Measurements from ENCODE around the gene SIGLEC1. TPM values are rescaled to one million over a fixed set of nuclear protein-coding genes. Genes with fewer than 3 reads are reported as not detected.

The SIGLEC1 gene
- total and polyA plus RNA-seq, 7 experiments from 2014 or later = 0.34 to 2.1 (median 1.1) TPM; not detected in 3

DNA sequence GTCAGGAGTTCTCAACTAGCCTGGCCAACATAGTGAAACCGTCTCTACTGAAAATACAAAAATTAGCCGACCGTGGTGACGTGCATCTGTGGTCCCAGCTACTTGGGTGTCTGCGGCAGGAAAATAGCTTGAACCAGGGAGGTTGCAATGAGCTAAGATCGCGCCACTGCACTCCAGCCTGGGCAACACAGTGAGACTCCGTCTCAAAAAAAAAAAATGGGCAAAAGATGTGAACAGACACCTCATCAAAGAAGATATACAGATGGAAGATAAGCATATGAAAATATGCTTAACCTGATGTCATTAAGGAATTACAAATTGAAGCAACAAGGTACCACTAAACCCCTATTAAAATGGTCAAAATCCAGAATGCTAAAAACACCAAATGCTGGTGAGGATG, 10.9 kb upstream of the SIGLEC1 start:
- Mint-ChIP-seq H3K27me3 (peaks cover 26 to 46% (median 45%) of the 10 kb centered on the region in 5 donors), H3K4me3 (no peak overlapping the region), H3K27ac (no peak overlapping the region), H3K9me3 (peaks cover 0 to 1% (median 0%) of the 10 kb centered on the region in 11 donors), H3K36me3 (no peaks in the 10 kb centered on the region), H3K4me1 (peaks cover 0 to 13% (median 0%) of the 10 kb centered on the region in 7 donors)
- Histone ChIP-seq H3K9me3 (ENCODE audit: control insufficient read depth in 2 of 3, low read length in 3 of 3) (no peaks in the 10 kb centered on the region), H3K4me3 (ENCODE audit: low read length) (no peak overlapping the region), H3K27ac (ENCODE audit: low read depth, low read length) (no peak overlapping the region), H3K27me3 (ENCODE audit: control insufficient read depth in 2 of 2, insufficient read depth in 2 of 2, low read length in 2 of 2) (no peaks in the 10 kb centered on the region), H3K4me1 (ENCODE audit: control insufficient read depth in 2 of 2, insufficient read depth in 2 of 2, low read length in 2 of 2) (no peaks in the 10 kb centered on the region), H3K36me3 (ENCODE audit: control insufficient read depth in 2 of 3, insufficient read depth in 3 of 3, low read length in 3 of 3) (no peaks in the 10 kb centered on the region)
- ATAC-seq (no peak), DNase-seq (no peak)
- POLR2A ChIA-PET = no interaction called here
- intact Hi-C loops (cut with micrococcal nuclease) = no loop called here
- CTCF ChIA-PET = interaction anchor here (1.1 to 1.7 kb wide), 2 partner anchors 12 to 51 kb away, joined by 3 to 4 read pairs; no protein-coding TSS in a partner anchor

DNA sequence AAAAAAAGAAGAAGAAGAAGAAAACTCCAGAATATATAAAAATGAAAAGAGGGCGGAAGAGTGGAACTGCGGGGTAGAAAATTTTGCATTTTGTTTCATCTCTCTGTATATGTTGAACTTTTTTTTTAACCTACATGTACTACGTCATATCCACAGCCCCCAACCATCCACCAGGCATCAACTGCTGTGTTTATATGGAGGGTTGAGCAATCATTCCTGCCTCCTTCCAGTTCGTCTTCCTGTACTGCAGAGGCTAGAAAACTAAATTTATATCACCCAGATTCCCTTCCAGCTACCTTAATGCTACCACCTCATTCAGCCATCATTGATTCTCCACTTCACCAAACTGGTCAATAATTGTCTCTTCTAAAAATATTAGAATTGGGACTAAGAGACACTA, 9.5 kb upstream of the SIGLEC1 start:
- peaks cover 18 to 38% (median 32%) of the 10 kb centered on the region in 5 donors for H3K27me3 Mint-ChIP-seq
- Histone ChIP-seq H3K9me3 (ENCODE audit: control insufficient read depth in 2 of 3, low read length in 3 of 3) (no peaks in the 10 kb centered on the region), H3K36me3 (ENCODE audit: control insufficient read depth in 2 of 3, insufficient read depth in 3 of 3, low read length in 3 of 3) (no peaks in the 10 kb centered on the region), H3K27me3 (ENCODE audit: control insufficient read depth in 2 of 2, insufficient read depth in 2 of 2, low read length in 2 of 2) (no peaks in the 10 kb centered on the region), H3K27ac (ENCODE audit: low read depth, low read length) (no peak overlapping the region), H3K4me3 (ENCODE audit: low read length) (no peak overlapping the region), H3K4me1 (ENCODE audit: control insufficient read depth in 2 of 2, insufficient read depth in 2 of 2, low read length in 2 of 2) (no peaks in the 10 kb centered on the region)
- no peaks in the 10 kb centered on the region for H3K36me3 Mint-ChIP-seq
- intact Hi-C loops (cut with micrococcal nuclease) = no loop called here
- H3K4me3 Mint-ChIP-seq = no peak overlapping the region
- POLR2A ChIA-PET = no interaction called here
- H3K4me1 Mint-ChIP-seq = peaks cover 0 to 13% (median 0%) of the 10 kb centered on the region in 7 donors
- no peak for DNase-seq
- CTCF ChIA-PET = interaction anchor here (1.1 to 1.7 kb wide), 2 partner anchors 11 to 49 kb away, joined by 3 to 4 read pairs; no protein-coding TSS in a partner anchor
- peaks cover 0 to 1% (median 0%) of the 10 kb centered on the region in 11 donors for H3K9me3 Mint-ChIP-seq
- ATAC-seq = no peak
- H3K27ac Mint-ChIP-seq = no peak overlapping the region

DNA sequence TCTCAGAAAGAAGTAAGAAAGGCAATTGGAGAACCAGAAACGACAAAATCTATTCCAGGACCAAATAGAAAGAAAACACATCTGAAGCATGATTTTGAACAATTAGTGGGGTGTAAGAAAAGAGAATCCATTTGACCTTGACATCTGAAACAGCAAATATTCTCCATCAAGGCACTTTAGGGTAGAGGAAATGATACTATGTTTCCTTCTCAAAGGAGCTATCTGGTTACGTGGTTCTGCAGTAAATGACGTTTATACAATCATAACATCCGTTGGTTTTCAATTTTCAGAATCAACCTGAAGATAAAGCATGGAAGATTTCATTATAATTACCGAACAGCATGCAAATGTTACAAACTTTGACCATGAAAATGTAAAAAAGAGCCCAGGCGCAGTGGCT, 8.2 kb upstream of the SIGLEC1 start:
- Histone ChIP-seq H3K27ac (ENCODE audit: low read depth, low read length) (no peak overlapping the region), H3K36me3 (ENCODE audit: control insufficient read depth in 2 of 3, insufficient read depth in 3 of 3, low read length in 3 of 3) (no peaks in the 10 kb centered on the region), H3K4me1 (ENCODE audit: control insufficient read depth in 2 of 2, insufficient read depth in 2 of 2, low read length in 2 of 2) (no peaks in the 10 kb centered on the region), H3K4me3 (ENCODE audit: low read length) (no peak overlapping the region), H3K9me3 (ENCODE audit: control insufficient read depth in 2 of 3, low read length in 3 of 3) (no peaks in the 10 kb centered on the region), H3K27me3 (ENCODE audit: control insufficient read depth in 2 of 2, insufficient read depth in 2 of 2, low read length in 2 of 2) (no peaks in the 10 kb centered on the region)
- Mint-ChIP-seq H3K27ac (no peak overlapping the region), H3K27me3 (peaks cover 16 to 34% (median 26%) of the 10 kb centered on the region in 5 donors), H3K4me1 (peaks cover 0 to 13% (median 0%) of the 10 kb centered on the region in 7 donors), H3K4me3 (no peak overlapping the region), H3K36me3 (no peaks in the 10 kb centered on the region), H3K9me3 (peaks cover 0 to 1% (median 0%) of the 10 kb centered on the region in 11 donors)
- ATAC-seq = no peak
- no peak for DNase-seq
- CTCF ChIA-PET = no interaction called here
- intact Hi-C loops (cut with micrococcal nuclease) = no loop called here
- POLR2A ChIA-PET = no interaction called here

DNA sequence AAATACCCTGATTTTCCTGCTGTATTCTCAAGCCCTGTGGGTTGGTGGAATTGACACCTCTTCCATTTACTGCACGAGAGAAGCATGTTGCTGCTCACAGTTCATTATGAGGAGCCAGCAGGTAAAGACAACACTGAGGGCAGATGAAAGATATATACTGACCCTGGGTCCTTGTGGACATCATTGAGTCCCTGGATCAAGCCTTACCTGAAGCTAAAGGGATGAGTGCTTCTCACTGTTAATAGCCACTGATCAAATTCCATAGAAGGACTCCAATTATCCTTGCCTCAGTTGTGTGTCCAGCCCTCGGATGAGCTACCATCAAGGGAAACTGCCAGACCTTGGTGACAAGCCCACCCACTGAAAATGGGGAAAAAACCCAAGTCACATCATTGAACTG, 7.7 kb upstream of the SIGLEC1 start:
- intact Hi-C loops (cut with micrococcal nuclease) = no loop called here
- Mint-ChIP-seq H3K36me3 (no peaks in the 10 kb centered on the region), H3K9me3 (peaks cover 0 to 1% (median 0%) of the 10 kb centered on the region in 11 donors), H3K4me1 (peaks cover 0 to 13% (median 0%) of the 10 kb centered on the region in 7 donors), H3K27me3 (peaks cover 16 to 34% (median 26%) of the 10 kb centered on the region in 5 donors), H3K27ac (no peak overlapping the region), H3K4me3 (no peak overlapping the region)
- H3K4me1 ChIP-seq (ENCODE audit: control insufficient read depth in 2 of 2, insufficient read depth in 2 of 2, low read length in 2 of 2) = no peaks in the 10 kb centered on the region
- H3K9me3 ChIP-seq (ENCODE audit: control insufficient read depth in 2 of 3, low read length in 3 of 3) = no peaks in the 10 kb centered on the region
- POLR2A ChIA-PET = no interaction called here
- DNase-seq = no peak
- no peak overlapping the region for H3K27ac ChIP-seq (ENCODE audit: low read depth, low read length)
- H3K27me3 ChIP-seq (ENCODE audit: control insufficient read depth in 2 of 2, insufficient read depth in 2 of 2, low read length in 2 of 2) = no peaks in the 10 kb centered on the region
- H3K36me3 ChIP-seq (ENCODE audit: control insufficient read depth in 2 of 3, insufficient read depth in 3 of 3, low read length in 3 of 3) = no peaks in the 10 kb centered on the region
- CTCF ChIA-PET = no interaction called here
- no peak overlapping the region for H3K4me3 ChIP-seq (ENCODE audit: low read length)
- ATAC-seq = no peak

DNA sequence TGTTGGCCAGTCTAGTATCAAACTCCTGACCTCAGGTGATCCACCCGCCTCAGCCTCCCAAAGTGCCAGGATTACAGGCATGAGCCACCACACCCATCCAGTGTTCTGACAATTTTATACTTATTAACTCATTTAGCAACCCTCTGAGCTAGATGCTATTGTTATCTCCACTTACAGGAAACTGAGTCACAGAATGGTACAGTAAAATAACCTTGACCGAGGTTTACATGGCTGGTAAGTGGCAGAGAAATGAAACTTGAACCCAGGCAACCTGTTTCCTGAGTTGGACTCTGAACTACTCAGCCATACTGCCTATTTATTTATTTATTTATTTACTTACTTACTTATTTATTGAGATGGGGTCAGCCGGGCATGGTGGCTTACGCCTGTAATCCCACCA, 6.6 kb upstream of the SIGLEC1 start:
- Histone ChIP-seq H3K36me3 (ENCODE audit: control insufficient read depth in 2 of 3, insufficient read depth in 3 of 3, low read length in 3 of 3) (no peaks in the 10 kb centered on the region), H3K4me3 (ENCODE audit: low read length) (no peak overlapping the region), H3K27me3 (ENCODE audit: control insufficient read depth in 2 of 2, insufficient read depth in 2 of 2, low read length in 2 of 2) (no peaks in the 10 kb centered on the region), H3K27ac (ENCODE audit: low read depth, low read length) (no peak overlapping the region), H3K4me1 (ENCODE audit: control insufficient read depth in 2 of 2, insufficient read depth in 2 of 2, low read length in 2 of 2) (no peaks in the 10 kb centered on the region), H3K9me3 (ENCODE audit: control insufficient read depth in 2 of 3, low read length in 3 of 3) (no peaks in the 10 kb centered on the region)
- Mint-ChIP-seq H3K27me3 (peaks cover 16 to 31% (median 19%) of the 10 kb centered on the region in 5 donors), H3K9me3 (peaks cover 0 to 1% (median 0%) of the 10 kb centered on the region in 11 donors), H3K4me3 (no peak overlapping the region), H3K4me1 (peaks cover 0 to 13% (median 0%) of the 10 kb centered on the region in 7 donors), H3K27ac (no peak overlapping the region), H3K36me3 (no peaks in the 10 kb centered on the region)
- intact Hi-C loops (cut with micrococcal nuclease) = no loop called here
- ChIA-PET POLR2A (interaction anchor here (0.6 kb wide), 1 partner anchor 49 kb away, joined by 3 read pairs; the partner anchor contains the start of gene ADISSP), CTCF (interaction anchor here (0.9 kb wide), 1 partner anchor 8 kb away, joined by 3 read pairs; no protein-coding TSS in a partner anchor)
- ATAC-seq (no peak), DNase-seq (no peak)

DNA sequence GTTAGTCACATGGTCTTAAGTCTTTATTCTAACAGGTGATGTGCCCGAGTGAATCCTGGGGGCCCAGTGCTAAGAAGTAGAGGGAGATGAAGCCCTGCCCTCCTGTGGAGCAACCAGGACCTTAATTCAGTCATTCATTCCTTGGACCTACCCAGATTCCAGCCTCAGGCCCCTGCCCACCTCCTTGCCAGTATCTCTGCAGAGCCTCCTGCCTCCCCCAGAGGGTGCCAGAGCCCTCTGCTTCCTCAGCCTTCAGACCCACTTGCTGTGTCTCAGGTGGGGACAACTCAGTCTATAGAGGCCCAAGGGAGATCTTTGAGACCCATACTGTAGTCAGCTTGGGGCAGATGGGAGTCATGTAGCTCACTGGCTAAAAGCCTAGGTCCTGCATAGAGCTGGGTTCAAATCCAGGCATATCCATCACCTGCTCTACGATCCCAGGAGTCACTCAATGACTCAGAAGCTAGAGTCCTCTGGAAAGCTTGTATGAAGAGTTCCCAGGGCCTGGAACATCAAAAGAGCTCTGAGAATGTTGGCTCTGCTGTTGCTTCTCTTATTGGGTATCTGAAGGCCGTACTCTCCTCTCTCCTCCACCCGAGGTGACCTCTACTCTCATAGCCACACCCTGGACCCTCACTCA, 3.9 kb upstream of the SIGLEC1 start:
- H3K27me3 ChIP-seq (ENCODE audit: control insufficient read depth in 2 of 2, insufficient read depth in 2 of 2, low read length in 2 of 2) = no peaks in the 10 kb centered on the region
- Mint-ChIP-seq H3K9me3 (no peaks in the 10 kb centered on the region), H3K27me3 (peaks cover 12 to 28% (median 19%) of the 10 kb centered on the region in 5 donors), H3K36me3 (no peaks in the 10 kb centered on the region), H3K4me3 (no peak overlapping the region), H3K4me1 (peaks cover 0 to 14% (median 0%) of the 10 kb centered on the region in 7 donors), H3K27ac (no peak overlapping the region)
- intact Hi-C loops (cut with micrococcal nuclease) = loop anchor here in 1 of 2 donors (1.0 kb wide), 3 partner anchors 52 to 369 kb away; no protein-coding TSS in a partner anchor
- no peaks in the 10 kb centered on the region for H3K9me3 ChIP-seq (ENCODE audit: control insufficient read depth in 2 of 3, low read length in 3 of 3)
- no peak overlapping the region for H3K4me3 ChIP-seq (ENCODE audit: low read length)
- CTCF ChIA-PET = interaction anchor here (0.6 to 0.8 kb wide), 2 partner anchors 15 to 369 kb away, joined by 3 to 4 read pairs; no protein-coding TSS in a partner anchor
- ATAC-seq = peak; percentile 41
- no peak overlapping the region for H3K27ac ChIP-seq (ENCODE audit: low read depth, low read length)
- no peaks in the 10 kb centered on the region for H3K4me1 ChIP-seq (ENCODE audit: control insufficient read depth in 2 of 2, insufficient read depth in 2 of 2, low read length in 2 of 2)
- H3K36me3 ChIP-seq (ENCODE audit: control insufficient read depth in 2 of 3, insufficient read depth in 3 of 3, low read length in 3 of 3) = no peaks in the 10 kb centered on the region
- POLR2A ChIA-PET = no interaction called here
- peak in 3 of 9 donors; percentile 9 to 17 (median 12) for DNase-seq

DNA sequence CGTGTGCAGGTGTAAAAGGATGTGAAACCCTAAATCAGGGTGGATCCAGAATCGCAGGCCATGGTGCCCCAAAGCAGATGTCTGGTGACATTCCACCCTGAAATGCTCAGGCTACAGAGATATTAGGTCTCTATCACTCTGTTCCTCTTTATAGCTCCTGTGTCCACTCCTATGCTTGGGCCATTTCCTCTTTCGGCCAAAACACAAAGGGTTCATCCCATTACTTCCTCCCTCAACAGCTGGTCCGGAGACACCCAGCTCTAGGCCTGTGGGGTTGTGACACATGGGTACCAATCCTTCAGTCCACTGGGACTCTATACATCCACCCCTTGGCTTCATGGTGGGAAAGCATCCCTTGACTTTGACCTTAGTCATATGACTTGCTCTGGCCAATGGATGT, 1.7 kb upstream of the SIGLEC1 start:
- no peak overlapping the region for H3K27ac ChIP-seq (ENCODE audit: low read depth, low read length)
- Mint-ChIP-seq H3K4me3 (no peak overlapping the region), H3K9me3 (no peaks in the 10 kb centered on the region), H3K27me3 (peaks cover 0 to 15% (median 7%) of the 10 kb centered on the region in 5 donors), H3K27ac (no peak overlapping the region), H3K36me3 (no peaks in the 10 kb centered on the region), H3K4me1 (peaks cover 0 to 3% (median 0%) of the 10 kb centered on the region in 7 donors)
- DNase-seq (no peak), ATAC-seq (peak; percentile 61)
- H3K36me3 ChIP-seq (ENCODE audit: control insufficient read depth in 2 of 3, insufficient read depth in 3 of 3, low read length in 3 of 3) = no peaks in the 10 kb centered on the region
- ChIA-PET CTCF (no interaction called here), POLR2A (no interaction called here)
- H3K27me3 ChIP-seq (ENCODE audit: control insufficient read depth in 2 of 2, insufficient read depth in 2 of 2, low read length in 2 of 2) = no peaks in the 10 kb centered on the region
- H3K4me1 ChIP-seq (ENCODE audit: control insufficient read depth in 2 of 2, insufficient read depth in 2 of 2, low read length in 2 of 2) = no peaks in the 10 kb centered on the region
- intact Hi-C loops (cut with micrococcal nuclease) = no loop called here
- no peak overlapping the region for H3K4me3 ChIP-seq (ENCODE audit: low read length)
- no peaks in the 10 kb centered on the region for H3K9me3 ChIP-seq (ENCODE audit: control insufficient read depth in 2 of 3, low read length in 3 of 3)
